GM21367 (cell line): ENCODE results near the gene CBFA2T3.
"Not testable (repeated sequence)": the region's sequence is repeated elsewhere in the genome, so short reads cannot be mapped to it uniquely, and the experiment has no call there.

Experiments used
- ATAC-seq: cut with Tn5 transposase; IDR thresholded peaks from one replicate; pipeline ENCODE4 v1.9.1; 2021; ENCODE audit not compliant: unreplicated experiment

CBFA2T3 gene

GRCh38 chr16:88894681-88895300 is 82.2 kb downstream of the CBFA2T3 start:
- ATAC-seq = no peak

GRCh38 chr16:88894266-88894665 is 82.7 kb downstream of the CBFA2T3 start:
- ATAC-seq = not testable (repeated sequence)

- no peak for ATAC-seq
Observed at GRCh38 chr16:88893127-88893968, 83.7 kb downstream of the CBFA2T3 start.

GRCh38 chr16:88892065-88892464 is 84.9 kb downstream of the CBFA2T3 start:
- ATAC-seq = no peak

- no peak for ATAC-seq
Observed at GRCh38 chr16:88891083-88891482, 85.9 kb downstream of the CBFA2T3 start.

GRCh38 chr16:88889702-88890352 is 87.2 kb downstream of the CBFA2T3 start:
- ATAC-seq = not testable (repeated sequence)

GRCh38 chr16:88888461-88889387 is 88.3 kb downstream of the CBFA2T3 start:
- no peak for ATAC-seq

GRCh38 chr16:88888057-88888456 is 89.0 kb downstream of the CBFA2T3 start:
- no peak for ATAC-seq

GRCh38 chr16:88886845-88887521 is 90.0 kb downstream of the CBFA2T3 start:
- ATAC-seq = no peak

- no peak for ATAC-seq
Observed at GRCh38 chr16:88886420-88886844, 90.6 kb downstream of the CBFA2T3 start.

- no peak for ATAC-seq
Observed at GRCh38 chr16:88885693-88886280, 91.2 kb downstream of the CBFA2T3 start.

GRCh38 chr16:88884569-88885271 is 92.3 kb downstream of the CBFA2T3 start:
- ATAC-seq = no peak

- ATAC-seq = no peak
Observed at GRCh38 chr16:88883946-88884345, 93.1 kb downstream of the CBFA2T3 start.

GRCh38 chr16:88883117-88883895 is 93.7 kb downstream of the CBFA2T3 start:
- ATAC-seq = no peak

GRCh38 chr16:88882358-88883030 is 94.5 kb downstream of the CBFA2T3 start:
- ATAC-seq = no peak

GRCh38 chr16:88881675-88882357 is 95.2 kb downstream of the CBFA2T3 start:
- ATAC-seq = no peak

- no peak for ATAC-seq
Observed at GRCh38 chr16:88881007-88881615, 95.9 kb downstream of the CBFA2T3 start.
